GM12874 (cell line): Measurements from ENCODE around the gene COL16A1.

ENCODE experiments used
- TF ChIP-seq, protein P1 (sequence below): IDR thresholded peaks from 2 replicates; pipeline ENCODE4 v1.5.1; 2011; ENCODE audit warnings: low read depth, mild to moderate bottlenecking, control low read depth, low read length, moderate library complexity; ENCODE audit not compliant: insufficient read depth

COL16A1 gene

DNA sequence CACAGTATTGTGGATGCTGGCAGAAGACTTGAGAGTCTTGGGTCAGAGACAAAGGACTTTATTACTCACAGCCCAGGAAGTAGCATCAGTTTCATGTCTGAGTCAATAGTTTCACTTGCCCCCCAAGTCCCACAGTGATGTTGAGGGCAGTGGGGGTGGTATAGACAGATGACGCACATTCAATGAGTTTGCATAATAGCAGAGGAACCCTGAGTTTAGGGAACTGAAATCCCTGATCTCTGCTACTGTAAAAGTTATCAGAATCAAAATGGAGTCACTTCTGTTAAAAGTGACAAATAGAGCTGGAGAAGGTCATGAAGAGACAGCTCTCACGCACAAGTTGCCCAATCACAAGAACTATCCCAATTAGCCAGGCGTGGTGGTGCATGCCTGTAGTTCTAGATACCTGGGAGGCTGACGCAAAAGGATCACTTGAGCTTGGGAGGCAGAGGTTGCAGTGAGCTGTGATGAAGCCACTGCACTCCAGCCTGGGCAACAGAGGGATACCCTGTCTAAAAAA is 97.8 kb downstream of the COL16A1 start:
- TF ChIP-seq, protein P1, sequence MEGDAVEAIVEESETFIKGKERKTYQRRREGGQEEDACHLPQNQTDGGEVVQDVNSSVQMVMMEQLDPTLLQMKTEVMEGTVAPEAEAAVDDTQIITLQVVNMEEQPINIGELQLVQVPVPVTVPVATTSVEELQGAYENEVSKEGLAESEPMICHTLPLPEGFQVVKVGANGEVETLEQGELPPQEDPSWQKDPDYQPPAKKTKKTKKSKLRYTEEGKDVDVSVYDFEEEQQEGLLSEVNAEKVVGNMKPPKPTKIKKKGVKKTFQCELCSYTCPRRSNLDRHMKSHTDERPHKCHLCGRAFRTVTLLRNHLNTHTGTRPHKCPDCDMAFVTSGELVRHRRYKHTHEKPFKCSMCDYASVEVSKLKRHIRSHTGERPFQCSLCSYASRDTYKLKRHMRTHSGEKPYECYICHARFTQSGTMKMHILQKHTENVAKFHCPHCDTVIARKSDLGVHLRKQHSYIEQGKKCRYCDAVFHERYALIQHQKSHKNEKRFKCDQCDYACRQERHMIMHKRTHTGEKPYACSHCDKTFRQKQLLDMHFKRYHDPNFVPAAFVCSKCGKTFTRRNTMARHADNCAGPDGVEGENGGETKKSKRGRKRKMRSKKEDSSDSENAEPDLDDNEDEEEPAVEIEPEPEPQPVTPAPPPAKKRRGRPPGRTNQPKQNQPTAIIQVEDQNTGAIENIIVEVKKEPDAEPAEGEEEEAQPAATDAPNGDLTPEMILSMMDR = no peak
